Sigmoid colon (tissue), 7 donors: ENCODE measurements around the gene CMTM3. TPM values are rescaled to one million over a fixed set of nuclear protein-coding genes. Genes with fewer than 3 reads are reported as not detected.

Source experiments
- DNase-seq: peaks from one replicate; pipeline ENCODE4 v3.0.0-alpha.2; 2019
- H3K27ac ChIP-seq, 4 donors: fragments of 200-600 bp; sonication (generic); one replicate each; pipeline ENCODE4 v1.5.1; 2016 to 2019; ENCODE audit warnings: mild to moderate bottlenecking in 1 of 4
- H3K27me3 ChIP-seq, 3 donors: fragments of 200-600 bp; sonication (generic); one replicate each; pipeline ENCODE4 v1.5.1; 2019; ENCODE audit warnings: mild to moderate bottlenecking in 1 of 3
- H3K36me3 ChIP-seq, 4 donors: fragments of 200-600 bp; sonication (generic); one replicate each; pipeline ENCODE4 v1.5.1; 2016 to 2019
- H3K4me1 ChIP-seq, 4 donors: fragments of 200-600 bp; sonication (generic); one replicate each; pipeline ENCODE4 v1.5.1; 2017 to 2019
- H3K4me3 ChIP-seq, 4 donors: fragments of 200-600 bp; sonication (generic); one replicate each; pipeline ENCODE4 v1.5.1; 2017 to 2019; ENCODE audit warnings: mild to moderate bottlenecking in 2 of 4, moderate library complexity in 1 of 4
- H3K9me3 ChIP-seq, 4 donors: fragments of 200-600 bp in 3 of 4; sonication (generic) in 3 of 4; one replicate each; pipeline versions ENCODE4 v1.5.1 to v1.6.1; 2013 to 2019
- EP300 ChIP-seq, 4 donors: sonication (generic); formaldehyde crosslinking; IDR thresholded peaks; one replicate each; pipeline ENCODE4 v1.6.1; 2017; ENCODE audit warnings: antibody characterized with exemption in 4 of 4
- POLR2A ChIP-seq, 2 donors: fragments of 450-650 bp; IDR thresholded peaks; one replicate each; pipeline ENCODE4 v1.6.1; 2016; ENCODE audit warnings: antibody characterized with exemption in 2 of 2, mild to moderate bottlenecking in 2 of 2, moderate library complexity in 2 of 2
- POLR2AphosphoS5 ChIP-seq, 4 donors: sonication (generic); formaldehyde crosslinking; IDR thresholded peaks; one replicate each; pipeline ENCODE4 v1.6.1; 2017; ENCODE audit warnings: antibody characterized with exemption in 4 of 4
- WGBS, 2 donors: extraction: QIAGEN DNeasy Blood & Tissue Kit; methylation state at CpG; one replicate each; pipeline ENCODE4 v1.1.7; 2013; 5-methylcytosine and 5-hydroxymethylcytosine counted together
- intact Hi-C: fragments of 100-400 bp; cut with DNase I; formaldehyde crosslinking; loops from one replicate; pipeline ENCODE4 v1.15.1; 2023
- polyA plus RNA-seq, 3 donors: library from polyadenylated mRNA; stranded (reverse); fragments of 200-250 nt; gene quantifications; one replicate each; pipeline ENCODE4 v1.2.3, GENCODE V29; 2013
- total RNA-seq, 4 donors: library from RNA; depleted of rRNA; stranded (reverse); fragments of >200 nt; gene quantifications; one replicate each; pipeline ENCODE4 v1.1.0, GENCODE V29; 2016
- TF ChIP-seq, protein P1 (sequence below), 4 experiments: fragments of 450-650 bp in 3 of 4; fragments of 200-600 bp in 1 of 4; IDR thresholded peaks; one replicate each; pipeline ENCODE4 v1.5.1; 2016 to 2019; ENCODE audit warnings: antibody characterized with exemption in 4 of 4, mild to moderate bottlenecking in 3 of 4, moderate library complexity in 2 of 4
- donor health status: healthy with polysubstance abuse.
- donor health status: Bipolar disorder and iron deficiency.
- donor health status: healthy.

Gene CMTM3
- total and polyA plus RNA-seq, 7 donors: 8.6 to 18.8 (median 15.5) TPM

- Histone ChIP-seq H3K36me3 (no peaks in the 10 kb centered on the region), H3K4me3 (no peak overlapping the region), H3K4me1 (no peaks in the 10 kb centered on the region), H3K9me3 (no peaks in the 10 kb centered on the region), H3K27me3 (no peaks in the 10 kb centered on the region), H3K27ac (no peak overlapping the region)
- intact Hi-C loops: no loop called here
- 90 to 95% methylated on average over 3 of the region's 3 CpGs for WGBS, 2 donors
- TF ChIP-seq, protein P1, sequence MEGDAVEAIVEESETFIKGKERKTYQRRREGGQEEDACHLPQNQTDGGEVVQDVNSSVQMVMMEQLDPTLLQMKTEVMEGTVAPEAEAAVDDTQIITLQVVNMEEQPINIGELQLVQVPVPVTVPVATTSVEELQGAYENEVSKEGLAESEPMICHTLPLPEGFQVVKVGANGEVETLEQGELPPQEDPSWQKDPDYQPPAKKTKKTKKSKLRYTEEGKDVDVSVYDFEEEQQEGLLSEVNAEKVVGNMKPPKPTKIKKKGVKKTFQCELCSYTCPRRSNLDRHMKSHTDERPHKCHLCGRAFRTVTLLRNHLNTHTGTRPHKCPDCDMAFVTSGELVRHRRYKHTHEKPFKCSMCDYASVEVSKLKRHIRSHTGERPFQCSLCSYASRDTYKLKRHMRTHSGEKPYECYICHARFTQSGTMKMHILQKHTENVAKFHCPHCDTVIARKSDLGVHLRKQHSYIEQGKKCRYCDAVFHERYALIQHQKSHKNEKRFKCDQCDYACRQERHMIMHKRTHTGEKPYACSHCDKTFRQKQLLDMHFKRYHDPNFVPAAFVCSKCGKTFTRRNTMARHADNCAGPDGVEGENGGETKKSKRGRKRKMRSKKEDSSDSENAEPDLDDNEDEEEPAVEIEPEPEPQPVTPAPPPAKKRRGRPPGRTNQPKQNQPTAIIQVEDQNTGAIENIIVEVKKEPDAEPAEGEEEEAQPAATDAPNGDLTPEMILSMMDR (IDR thresholded peaks at IDR 0.05): no peak
- TF ChIP-seq POLR2AphosphoS5 (IDR thresholded peaks at IDR 0.05) (no peak), POLR2A (IDR thresholded peaks at IDR 0.05) (no peak), EP300 (IDR thresholded peaks at IDR 0.05) (no peak)
- no peak for DNase-seq
Measured at GRCh38 chr16:66640724-66641314, 36.3 kb downstream of the CMTM3 start.

DNA sequence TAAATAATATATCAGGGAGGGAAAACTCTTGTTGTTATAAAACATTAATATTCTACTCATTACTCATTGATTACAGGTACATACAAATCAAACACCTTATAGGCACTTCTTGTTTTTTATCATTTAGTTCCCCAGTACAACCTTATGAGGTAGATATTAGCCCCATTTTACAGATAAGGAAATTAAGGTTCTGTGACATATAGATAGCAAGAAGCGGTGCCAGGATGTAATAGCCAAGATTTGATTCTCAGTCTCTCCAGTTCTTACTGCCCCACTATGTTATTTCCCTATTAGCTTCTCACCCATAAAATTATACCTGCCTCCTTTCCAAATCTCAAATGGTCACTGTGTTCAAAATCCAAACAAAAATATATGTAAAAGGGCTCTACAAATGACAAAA is 36.9 kb downstream of the CMTM3 start:
- DNase-seq: no peak
- Histone ChIP-seq H3K9me3 (no peaks in the 10 kb centered on the region), H3K27me3 (no peaks in the 10 kb centered on the region), H3K4me1 (no peaks in the 10 kb centered on the region), H3K4me3 (no peak overlapping the region), H3K36me3 (no peaks in the 10 kb centered on the region), H3K27ac (no peak overlapping the region)
- TF ChIP-seq POLR2A (IDR thresholded peaks at IDR 0.05): no peak
- no peak for TF ChIP-seq EP300 (IDR thresholded peaks at IDR 0.05)
- TF ChIP-seq POLR2AphosphoS5 (IDR thresholded peaks at IDR 0.05): no peak
- TF ChIP-seq, protein P1 (IDR thresholded peaks at IDR 0.05): no peak
- WGBS, 2 donors: 95 to 98% methylated on average over 1 of the region's 1 CpG
- intact Hi-C loops: no loop called here

DNA sequence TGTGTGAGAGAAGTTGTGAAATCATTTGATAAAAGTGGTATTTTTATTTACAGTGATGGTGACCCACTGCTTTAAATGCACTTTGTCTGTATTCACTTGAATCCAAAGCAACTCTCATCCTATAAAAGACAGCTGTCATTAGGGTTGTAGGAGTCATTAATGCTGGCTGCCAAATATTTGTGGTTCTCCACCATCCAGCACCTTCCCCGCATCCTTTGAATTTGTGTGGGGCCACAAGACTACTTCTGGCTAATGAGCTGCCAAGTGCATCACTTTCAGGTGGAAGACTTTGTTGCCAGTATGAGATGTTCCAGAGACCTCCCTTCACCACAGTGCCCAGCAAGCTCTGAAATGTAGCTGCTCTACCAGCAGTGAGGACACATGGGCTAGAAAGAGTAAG is 43.4 kb downstream of the CMTM3 start:
- Histone ChIP-seq H3K4me1 (peaks cover 0 to 11% (median 7%) of the 10 kb centered on the region in 4 donors), H3K27me3 (no peaks in the 10 kb centered on the region), H3K27ac (no peak overlapping the region), H3K36me3 (no peaks in the 10 kb centered on the region), H3K4me3 (no peak overlapping the region), H3K9me3 (no peaks in the 10 kb centered on the region)
- intact Hi-C loops: no loop called here
- 98 to 99% methylated on average over 1 of the region's 1 CpG for WGBS, 2 donors
- TF ChIP-seq POLR2AphosphoS5 (IDR thresholded peaks at IDR 0.05): no peak
- no peak for TF ChIP-seq EP300 (IDR thresholded peaks at IDR 0.05)
- no peak for DNase-seq

DNA sequence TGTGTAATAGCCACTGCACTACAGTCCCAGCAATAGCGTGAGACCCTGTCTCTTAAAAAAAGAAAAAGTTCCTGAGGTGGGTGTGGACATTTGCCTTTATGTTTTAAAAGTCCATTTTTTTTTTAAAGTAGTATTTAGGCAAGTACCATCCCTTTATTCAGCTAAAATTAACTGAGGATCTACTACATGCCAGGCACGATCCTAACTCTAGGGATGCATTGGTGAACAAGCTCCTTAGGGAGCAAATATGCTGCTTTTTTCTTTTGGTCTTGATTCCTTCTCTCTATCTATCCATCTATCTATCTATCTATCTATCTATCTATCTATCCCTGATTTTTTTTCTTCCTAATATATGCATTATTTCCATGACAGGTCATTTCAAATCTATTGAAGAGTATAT is 44.7 kb downstream of the CMTM3 start:
- Histone ChIP-seq H3K4me1 (peaks cover 0 to 11% (median 7%) of the 10 kb centered on the region in 4 donors), H3K36me3 (no peaks in the 10 kb centered on the region), H3K27me3 (no peaks in the 10 kb centered on the region), H3K27ac (no peak overlapping the region), H3K9me3 (no peaks in the 10 kb centered on the region), H3K4me3 (no peak overlapping the region)
- intact Hi-C loops: no loop called here
- TF ChIP-seq EP300 (IDR thresholded peaks at IDR 0.05) (no peak), POLR2A (IDR thresholded peaks at IDR 0.05) (no peak), POLR2AphosphoS5 (IDR thresholded peaks at IDR 0.05) (no peak)
- TF ChIP-seq, protein P1 (IDR thresholded peaks at IDR 0.05): no peak
- WGBS, 2 donors: 97% methylated on average over 2 of the region's 2 CpGs
- DNase-seq: no peak

GRCh38 chr16:66649636-66650205 is 45.2 kb downstream of the CMTM3 start:
- no peaks in the 10 kb centered on the region for H3K36me3 ChIP-seq
- 25 to 72% methylated on average over 9 of the region's 9 CpGs for WGBS, 2 donors
- intact Hi-C loops: no loop called here
- H3K9me3 ChIP-seq: no peaks in the 10 kb centered on the region
- no peak overlapping the region for H3K4me3 ChIP-seq
- H3K27ac ChIP-seq: no peak overlapping the region
- peaks cover 0 to 11% (median 7%) of the 10 kb centered on the region in 4 donors for H3K4me1 ChIP-seq
- no peaks in the 10 kb centered on the region for H3K27me3 ChIP-seq
- no peak for TF ChIP-seq EP300 (IDR thresholded peaks at IDR 0.05)
- TF ChIP-seq, protein P1 (IDR thresholded peaks at IDR 0.05): no peak
- no peak for TF ChIP-seq POLR2AphosphoS5 (IDR thresholded peaks at IDR 0.05)
- DNase-seq: peak; percentile 48
